Measurements from ENCODE around the gene C1RL. TPM values are rescaled to one million over a fixed set of nuclear protein-coding genes. Genes with fewer than 3 reads are reported as not detected.

The C1RL gene
- total RNA-seq, 1 experiment from 2014 or later, result 72.9 TPM

DNA sequence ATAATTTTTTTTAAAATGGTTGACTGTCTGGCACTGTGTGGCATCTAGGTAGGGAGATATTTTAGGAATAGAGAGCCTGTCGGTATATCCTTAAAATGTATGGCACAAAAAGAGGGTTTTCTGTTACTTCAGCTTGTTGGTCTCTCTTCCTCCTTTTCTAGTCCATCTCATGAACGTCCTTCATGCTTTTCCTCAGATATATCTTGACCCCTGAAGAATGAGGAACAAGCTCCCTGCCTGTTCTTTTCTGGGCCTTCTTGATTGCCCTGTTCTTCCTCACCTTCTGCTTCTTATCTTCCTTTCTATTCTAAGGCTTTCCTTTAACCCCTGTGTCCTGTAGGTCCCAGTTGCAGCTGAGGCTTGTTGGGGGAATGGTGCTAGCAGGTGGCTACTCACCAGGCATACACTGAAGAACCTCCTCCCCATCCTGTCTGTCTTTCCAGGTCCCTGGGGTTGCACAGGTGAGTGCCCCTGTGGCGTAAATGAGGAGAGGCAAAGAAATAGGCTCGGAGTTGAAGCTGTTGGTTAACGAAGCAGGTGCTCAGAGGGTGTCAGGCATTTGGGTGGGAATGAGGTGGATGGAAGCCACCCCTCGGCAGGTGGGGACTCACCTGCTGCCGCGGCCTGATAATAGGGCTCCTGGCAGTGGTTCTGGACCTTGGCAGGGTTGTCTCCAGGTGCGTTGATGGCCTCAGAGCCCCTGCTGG lies 9.6 kb downstream of the C1RL start:
- H3K79me2 ChIP-seq (ENCODE audit: low read depth), result no peaks in the 10 kb centered on the region
- no peak overlapping the region for H2AFZ ChIP-seq
- H3K27ac ChIP-seq, result no peak overlapping the region
- H3K4me1 ChIP-seq (replicated peaks; ENCODE audit: insufficient read depth), result no peaks in the 10 kb centered on the region
- 0 out of 2 replicates have a peak, but pooled peaks cover 3% of the 10 kb centered on the region for H3K36me3 ChIP-seq (ENCODE audit: low read depth)
- TF ChIP-seq EZH2 (IDR thresholded peaks at IDR 0.05; ENCODE audit: low read depth), result no peak
- TF ChIP-seq, protein P1, sequence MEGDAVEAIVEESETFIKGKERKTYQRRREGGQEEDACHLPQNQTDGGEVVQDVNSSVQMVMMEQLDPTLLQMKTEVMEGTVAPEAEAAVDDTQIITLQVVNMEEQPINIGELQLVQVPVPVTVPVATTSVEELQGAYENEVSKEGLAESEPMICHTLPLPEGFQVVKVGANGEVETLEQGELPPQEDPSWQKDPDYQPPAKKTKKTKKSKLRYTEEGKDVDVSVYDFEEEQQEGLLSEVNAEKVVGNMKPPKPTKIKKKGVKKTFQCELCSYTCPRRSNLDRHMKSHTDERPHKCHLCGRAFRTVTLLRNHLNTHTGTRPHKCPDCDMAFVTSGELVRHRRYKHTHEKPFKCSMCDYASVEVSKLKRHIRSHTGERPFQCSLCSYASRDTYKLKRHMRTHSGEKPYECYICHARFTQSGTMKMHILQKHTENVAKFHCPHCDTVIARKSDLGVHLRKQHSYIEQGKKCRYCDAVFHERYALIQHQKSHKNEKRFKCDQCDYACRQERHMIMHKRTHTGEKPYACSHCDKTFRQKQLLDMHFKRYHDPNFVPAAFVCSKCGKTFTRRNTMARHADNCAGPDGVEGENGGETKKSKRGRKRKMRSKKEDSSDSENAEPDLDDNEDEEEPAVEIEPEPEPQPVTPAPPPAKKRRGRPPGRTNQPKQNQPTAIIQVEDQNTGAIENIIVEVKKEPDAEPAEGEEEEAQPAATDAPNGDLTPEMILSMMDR (conservative IDR thresholded peaks at IDR 0.05), result no peak
- H3K9me2 ChIP-seq (ENCODE audit: insufficient read depth), result no peaks in the 10 kb centered on the region
- H3K4me3 ChIP-seq, result no peak overlapping the region
- CTCF ChIA-PET, result interaction anchor here (0.5 to 0.6 kb wide), 3 partner anchors 56 to 734 kb away, joined by 3 to 7 read pairs (median 4); no protein-coding TSS in a partner anchor
- DNase-seq, result no peak
- intact Hi-C loops (cut with micrococcal nuclease; ENCODE audit: unreplicated experiment), result no loop called here
- no peaks in the 10 kb centered on the region for H3K9me3 ChIP-seq (ENCODE audit: insufficient read depth, low read depth)
- H3K4me2 ChIP-seq, result no peak overlapping the region
- H3F3A ChIP-seq (ENCODE audit: insufficient read depth, low read depth), result peaks cover 3% of the 10 kb centered on the region; the same call in 1 of the 2 replicates
- POLR2A ChIA-PET (ENCODE audit: unreplicated experiment), result interaction anchor here (1.1 kb wide), 1 partner anchor 9 kb away, joined by 3 read pairs; no protein-coding TSS in a partner anchor
- H3K27me3 ChIP-seq (ENCODE audit: insufficient read depth, low read depth), result no peaks in the 10 kb centered on the region
- H4K20me1 ChIP-seq (ENCODE audit: insufficient read depth), result no peaks in the 10 kb centered on the region
- no TSS peak for BruUV-seq (replicated peaks)

DNA sequence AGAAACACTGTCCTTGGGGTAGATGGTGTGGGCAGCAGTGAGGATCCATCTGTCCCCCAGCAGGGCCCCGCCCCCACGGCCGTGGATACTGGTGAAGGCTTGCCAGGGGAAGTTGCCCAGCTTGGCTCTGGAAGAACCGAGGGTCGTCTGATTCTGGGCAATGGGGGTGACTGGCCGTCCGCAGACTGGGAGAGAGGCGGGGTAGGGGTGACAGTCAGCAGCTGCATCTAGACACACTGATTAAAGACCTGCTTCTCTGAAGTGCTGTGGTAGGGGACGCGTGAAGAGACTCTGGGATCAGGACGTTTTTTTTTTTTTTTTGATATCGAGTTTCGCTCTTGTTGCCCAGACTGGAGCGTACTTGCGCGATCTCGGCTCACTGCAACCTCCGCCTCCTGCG lies 12.0 kb downstream of the C1RL start:
- ChIA-PET POLR2A (ENCODE audit: unreplicated experiment) (no interaction called here), CTCF (no interaction called here)
- Histone ChIP-seq H3K4me1 (replicated peaks; ENCODE audit: insufficient read depth) (no peaks in the 10 kb centered on the region), H3K36me3 (ENCODE audit: low read depth) (no peaks in the 10 kb centered on the region), H2AFZ (no peak overlapping the region), H3K9me2 (ENCODE audit: insufficient read depth) (no peaks in the 10 kb centered on the region), H3F3A (ENCODE audit: insufficient read depth, low read depth) (peaks cover 3% of the 10 kb centered on the region; the same call in 1 of the 2 replicates), H3K4me2 (no peak overlapping the region), H3K27me3 (ENCODE audit: insufficient read depth, low read depth) (no peaks in the 10 kb centered on the region), H3K27ac (no peak overlapping the region), H3K4me3 (no peak overlapping the region), H4K20me1 (ENCODE audit: insufficient read depth) (no peaks in the 10 kb centered on the region), H3K79me2 (ENCODE audit: low read depth) (no peaks in the 10 kb centered on the region), H3K9me3 (ENCODE audit: insufficient read depth, low read depth) (no peaks in the 10 kb centered on the region)
- intact Hi-C loops (cut with micrococcal nuclease; ENCODE audit: unreplicated experiment), result no loop called here
- no peak for DNase-seq
- TF ChIP-seq EZH2 (IDR thresholded peaks at IDR 0.05; ENCODE audit: low read depth), result no peak
- TF ChIP-seq, protein P1 (conservative IDR thresholded peaks at IDR 0.05), result no peak
- BruUV-seq (replicated peaks), result no TSS peak

DNA sequence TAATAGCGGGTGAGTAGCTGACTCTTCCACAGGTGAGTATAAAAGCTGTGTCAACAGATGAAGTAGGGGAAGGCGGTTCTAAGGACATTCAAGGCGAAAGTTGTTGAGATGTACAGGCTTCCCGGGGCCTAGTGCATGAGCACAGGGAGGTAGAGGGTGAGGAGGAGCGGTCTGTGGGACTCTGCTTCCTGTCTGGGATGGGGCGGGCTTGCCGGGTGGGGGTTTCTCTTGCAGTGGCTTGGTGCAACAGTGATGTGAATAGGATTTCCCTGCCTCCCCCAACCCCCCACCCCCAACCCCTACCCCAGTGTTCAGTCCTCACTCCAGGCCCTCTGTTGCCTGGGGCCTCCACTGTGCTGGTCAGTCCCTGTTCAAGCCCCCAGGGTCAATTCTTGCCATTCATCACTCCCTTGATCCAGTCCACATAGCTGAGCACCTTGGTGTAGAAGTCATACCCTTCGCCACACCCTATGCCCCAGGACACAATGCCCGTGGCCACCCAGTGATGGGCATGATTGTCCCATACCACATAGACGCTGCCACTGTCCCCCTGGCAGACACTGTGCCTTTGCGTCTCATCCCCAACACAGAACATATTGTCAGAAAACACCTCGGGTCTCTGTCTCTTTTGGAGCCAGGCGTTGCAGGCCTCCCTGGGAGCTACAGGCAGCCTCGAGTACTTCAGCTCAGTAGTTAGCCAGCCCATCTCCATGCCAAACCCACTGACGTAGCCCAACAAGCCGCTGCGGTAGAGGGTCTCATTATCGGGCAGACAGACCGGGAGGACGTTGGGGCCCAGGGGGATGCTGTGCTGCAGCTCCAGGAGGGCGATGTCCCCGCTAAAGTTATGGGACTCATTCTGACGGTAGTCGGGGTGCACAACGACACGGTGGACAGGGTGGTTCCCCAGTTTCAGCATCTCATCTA lies 12.7 kb downstream of the C1RL start:
- Histone ChIP-seq H3K4me3 (no peak overlapping the region), H3F3A (ENCODE audit: insufficient read depth, low read depth) (peaks cover 3% of the 10 kb centered on the region; the same call in 1 of the 2 replicates), H3K4me2 (no peak overlapping the region), H3K79me2 (ENCODE audit: low read depth) (no peaks in the 10 kb centered on the region), H3K9me2 (ENCODE audit: insufficient read depth) (no peaks in the 10 kb centered on the region), H3K36me3 (ENCODE audit: low read depth) (no peaks in the 10 kb centered on the region), H2AFZ (no peak overlapping the region), H3K27ac (no peak overlapping the region), H3K9me3 (ENCODE audit: insufficient read depth, low read depth) (no peaks in the 10 kb centered on the region), H4K20me1 (ENCODE audit: insufficient read depth) (no peaks in the 10 kb centered on the region), H3K27me3 (ENCODE audit: insufficient read depth, low read depth) (no peaks in the 10 kb centered on the region), H3K4me1 (replicated peaks; ENCODE audit: insufficient read depth) (no peaks in the 10 kb centered on the region)
- no peak for TF ChIP-seq EZH2 (IDR thresholded peaks at IDR 0.05; ENCODE audit: low read depth)
- TF ChIP-seq, protein P1 (conservative IDR thresholded peaks at IDR 0.05), result no peak
- intact Hi-C loops (cut with micrococcal nuclease; ENCODE audit: unreplicated experiment), result no loop called here
- no peak for DNase-seq
- BruUV-seq (replicated peaks), result no TSS peak
- CTCF ChIA-PET, result interaction anchor here (1.1 kb wide), 1 partner anchor 151 kb away, joined by 4 read pairs; no protein-coding TSS in a partner anchor
- POLR2A ChIA-PET (ENCODE audit: unreplicated experiment), result interaction anchor here (0.6 to 0.9 kb wide), 5 partner anchors 12 to 171 kb away, joined by 3 to 19 read pairs (median 4); partner anchors contain the start of gene LPCAT3

All from PC-9 (cell line).